D721Med (cell line): ENCODE measurements around the gene EIF3I.

Experiments used
- DNase-seq: peaks from one replicate; pipeline ENCODE4 v3.0.0; 2011; ENCODE audit warnings: low spot score; ENCODE audit not compliant: insufficient read length
- FAIRE-seq: peaks from 2 replicates; lab custom pipeline; 2011; peaks lifted over from hg19 to GRCh38; lab: Jason Lieb, UNC
- CTCF ChIP-seq: IDR thresholded peaks from 2 replicates; pipeline ENCODE4 v1.5.1; 2012; ENCODE audit warnings: mild to moderate bottlenecking, control low read depth; ENCODE audit not compliant: insufficient read depth; ENCODE audit errors: missing control alignments

Gene EIF3I

DNA sequence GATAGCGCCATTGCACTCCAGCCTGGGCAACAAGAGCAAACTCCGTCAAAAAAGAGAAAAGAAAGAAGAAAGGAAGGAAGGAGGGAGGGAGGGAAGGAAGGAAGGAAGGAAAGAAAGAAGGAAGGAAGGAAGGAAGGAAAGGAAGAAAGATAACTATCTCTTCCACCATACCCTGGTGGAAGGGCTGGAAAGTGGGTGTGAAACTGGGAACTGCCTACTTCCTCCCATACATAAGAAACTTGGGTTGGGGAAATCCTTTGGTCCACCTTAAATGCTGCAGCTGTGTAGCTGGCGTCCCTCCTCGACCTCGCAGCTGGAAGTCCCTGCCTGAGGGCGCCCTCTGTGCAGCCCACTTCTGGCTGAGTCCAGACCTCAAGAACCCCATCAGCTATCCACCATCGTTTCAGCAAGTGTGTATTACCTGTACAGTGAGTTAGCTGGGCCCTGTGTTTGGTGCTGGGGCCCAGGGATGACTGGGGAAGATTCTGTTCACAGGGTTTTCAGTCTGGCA lies 20.2 kb downstream of the EIF3I start:
- DNase-seq (no peak), FAIRE-seq (no peak)
- no peak for TF ChIP-seq CTCF

DNA sequence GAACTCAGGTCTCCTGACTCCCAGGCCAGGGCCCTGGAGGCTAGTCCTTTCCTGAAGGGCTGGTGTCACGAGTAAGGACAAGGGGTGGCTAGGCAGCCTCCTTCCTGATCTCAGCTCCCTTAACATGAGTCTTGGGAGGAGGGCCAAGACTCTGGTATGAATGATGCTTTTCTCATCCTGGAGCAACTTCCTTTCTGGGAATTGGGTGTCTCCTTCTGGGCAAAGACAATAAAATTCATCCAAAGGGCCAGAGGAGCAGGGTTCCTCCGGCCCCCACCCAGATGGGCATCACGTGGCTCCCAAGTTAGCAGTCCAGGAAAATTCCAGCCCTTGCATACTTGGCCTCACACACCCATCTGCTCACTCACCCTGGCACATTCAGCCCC lies 24.7 kb downstream of the EIF3I start, which contains the start of gene FAM167B:
FAM167B (plus strand) TSS at position 335 of the 386 bp plus-strand sequence. CDS start 200 bp downstream, outside the sequence.
- DNase-seq (no peak), FAIRE-seq (no peak)
- no peak for TF ChIP-seq CTCF

GRCh38 chr1:32247452-32247851 lies 25.2 kb downstream of the EIF3I start:
- no peak for DNase-seq
- no peak for TF ChIP-seq CTCF
- no peak for FAIRE-seq

- TF ChIP-seq CTCF, result peak; percentile 64
- DNase-seq (peak; percentile 71), FAIRE-seq (no peak)
Measured at GRCh38 chr1:32247983-32248889, 26.0 kb downstream of the EIF3I start.

GRCh38 chr1:32249831-32250525 lies 27.8 kb downstream of the EIF3I start:
- TF ChIP-seq CTCF, result no peak
- DNase-seq (no peak), FAIRE-seq (no peak)

DNA sequence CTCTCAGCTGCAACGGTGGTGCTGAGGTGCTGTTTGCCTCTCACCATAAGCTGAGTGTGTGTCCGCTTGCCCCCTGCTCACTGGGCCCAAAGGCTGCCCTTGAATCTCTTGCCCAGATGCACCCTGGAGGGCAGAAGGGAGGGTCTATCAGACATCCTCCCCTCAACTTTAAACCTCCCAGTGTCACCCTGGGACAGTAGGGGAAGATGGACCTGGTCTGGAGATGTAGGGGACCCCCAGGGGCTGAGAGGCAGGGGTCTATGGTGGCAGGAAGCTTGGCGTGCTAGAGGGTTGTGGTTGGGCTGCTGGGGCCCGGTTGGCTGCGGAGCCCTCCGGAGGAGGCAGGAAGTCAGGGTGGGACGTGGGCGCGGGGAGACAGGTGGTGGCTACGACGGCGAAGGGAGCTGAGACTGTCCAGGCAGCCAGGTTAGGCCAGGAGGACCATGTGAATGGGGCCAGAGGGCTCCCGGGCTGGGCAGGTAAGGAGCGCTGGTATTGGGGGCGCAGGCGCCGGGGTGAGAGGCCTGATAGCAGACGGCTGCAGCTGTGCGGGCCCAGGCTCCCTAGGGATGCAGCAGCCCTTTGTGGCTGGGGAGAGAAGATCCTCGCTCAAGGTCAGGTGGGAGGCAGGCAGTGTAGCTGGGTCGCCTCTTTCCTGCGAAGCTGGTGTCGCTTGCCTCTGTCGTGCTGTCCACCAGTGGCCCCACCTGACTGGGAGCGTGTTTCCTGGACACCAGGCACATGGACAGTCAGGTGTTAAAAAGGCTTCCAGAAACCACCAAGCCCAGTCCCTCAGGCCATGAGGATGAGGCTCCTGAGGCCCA lies 28.9 kb downstream of the EIF3I start, which contains the start of gene LCK:
LCK (plus strand) TSS at position 373 of the 824 bp plus-strand sequence. CDS start 23,065 bp downstream, outside the sequence.
- no peak for TF ChIP-seq CTCF
- FAIRE-seq (no peak), DNase-seq (no peak)
